NCI-H345 (cell line): ENCODE measurements around the gene TJP3.
"Not testable (repeated sequence)": the region's sequence is repeated elsewhere in the genome, so short reads cannot be mapped to it uniquely, and the experiment has no call there.

ENCODE experiments used
- DNase-seq: peaks from one replicate; lab custom pipeline; 2025; lab: John Stamatoyannopoulos, UW

TJP3 gene

GRCh38 chr19:3708207-3708931 is at the start of gene TJP3:
Gene TJP3 (plus strand): TSS chr19:3708384. CDS start chr19:3728433, 20,049 bp downstream.
- peak; percentile 30 for DNase-seq

GRCh38 chr19:3658870-3659745 is 49.1 kb upstream of the TJP3 start:
- DNase-seq = no peak

- DNase-seq = no peak
Measured at GRCh38 chr19:3659746-3660112, 48.5 kb upstream of the TJP3 start.

GRCh38 chr19:3660493-3661219 is 47.5 kb upstream of the TJP3 start:
- DNase-seq = no peak

- DNase-seq = no peak
Measured at GRCh38 chr19:3661284-3662238, 46.6 kb upstream of the TJP3 start.

- DNase-seq = no peak
Measured at GRCh38 chr19:3663838-3664237, 44.3 kb upstream of the TJP3 start.

GRCh38 chr19:3664879-3665642 is 43.1 kb upstream of the TJP3 start:
- no peak for DNase-seq

- peak; percentile 23 for DNase-seq
Measured at GRCh38 chr19:3665681-3666544, 42.3 kb upstream of the TJP3 start.

GRCh38 chr19:3666545-3666856 is 41.7 kb upstream of the TJP3 start:
- not testable (repeated sequence) for DNase-seq

GRCh38 chr19:3667037-3667638 is 41.0 kb upstream of the TJP3 start:
- no peak for DNase-seq

- no peak for DNase-seq
Measured at GRCh38 chr19:3667766-3668165, 40.4 kb upstream of the TJP3 start.

GRCh38 chr19:3668331-3669081 is 39.7 kb upstream of the TJP3 start:
- DNase-seq = no peak

- no peak for DNase-seq
Measured at GRCh38 chr19:3669082-3669946, 38.9 kb upstream of the TJP3 start.

- DNase-seq = no peak
Measured at GRCh38 chr19:3669947-3670795, 38.0 kb upstream of the TJP3 start.

GRCh38 chr19:3670796-3671679 is 37.1 kb upstream of the TJP3 start:
- DNase-seq = no peak
